DND-41 (cell line): ENCODE measurements around the gene SGCE.

Source experiments
- ATAC-seq: fragments of 200-7000 bp; cut with Tn5 transposase; 3 replicates; pipeline ENCODE4 v1.9.1; 2021; ENCODE audit warnings: low read depth; ENCODE audit not compliant: insufficient read depth
- DNase-seq: peaks from one replicate; pipeline ENCODE4 v3.0.0-alpha.2; 2020
- H2AFZ ChIP-seq: 2 replicates; pipeline ENCODE4 v1.6.0; 2012; ENCODE audit warnings: low read depth, low read length
- H3K27ac ChIP-seq: 2 replicates; pipeline ENCODE4 v1.5.1; 2012; ENCODE audit warnings: low read length, inconsistent platforms
- H3K27me3 ChIP-seq: fragments of 200-600 bp; sonication (generic); 2 replicates; pipeline ENCODE4 v1.6.0; 2012; ENCODE audit warnings: low read length, mild to moderate bottlenecking, inconsistent platforms; ENCODE audit not compliant: insufficient read depth, poor library complexity
- H3K36me3 ChIP-seq: 2 replicates; pipeline ENCODE4 v1.5.1; 2012; ENCODE audit warnings: low read length, inconsistent platforms; ENCODE audit not compliant: insufficient read depth
- H3K4me1 ChIP-seq: 2 replicates; pipeline ENCODE4 v1.5.1; 2012; ENCODE audit warnings: mild to moderate bottlenecking, low read length; ENCODE audit not compliant: insufficient read depth
- H3K4me2 ChIP-seq: 2 replicates; pipeline ENCODE4 v1.6.0; 2012; ENCODE audit warnings: mild to moderate bottlenecking, moderate library complexity, low read length, inconsistent platforms; ENCODE audit not compliant: insufficient read depth
- H3K4me3 ChIP-seq, 2 experiments: fragments of 200-600 bp in 1 of 2; shearing (Covaris generic) in 1 of 2; 2 replicates each; pipeline ENCODE4 v1.5.1; 2012 to 2016; ENCODE audit warnings: inconsistent platforms in 2 of 2, low read length in 2 of 2, mild to moderate bottlenecking in 2 of 2, low read depth in 1 of 2, moderate library complexity in 1 of 2
- H3K79me2 ChIP-seq: 2 replicates; pipeline ENCODE4 v1.6.0; 2012; ENCODE audit warnings: low read length, inconsistent platforms; ENCODE audit not compliant: insufficient read depth
- H3K9ac ChIP-seq: 2 replicates; pipeline ENCODE4 v1.6.0; 2012; ENCODE audit warnings: low read depth, mild to moderate bottlenecking, inconsistent platforms, low read length, moderate library complexity
- H3K9me3 ChIP-seq: 2 replicates; pipeline ENCODE4 v1.5.1; 2012; ENCODE audit warnings: low read length, moderate library complexity, mild to moderate bottlenecking, inconsistent platforms; ENCODE audit not compliant: insufficient read depth, severe bottlenecking
- H4K20me1 ChIP-seq: 2 replicates; pipeline ENCODE4 v1.6.0; 2012; ENCODE audit warnings: low read length; ENCODE audit not compliant: insufficient read depth
- CTCF ChIP-seq: IDR thresholded peaks from 2 replicates; pipeline ENCODE4 v1.5.1; 2012; ENCODE audit warnings: borderline replicate concordance, low read length, moderate library complexity, mild to moderate bottlenecking; ENCODE audit not compliant: poor library complexity, severe bottlenecking; ENCODE audit errors: extremely low read depth
- EZH2 ChIP-seq: IDR thresholded peaks from 3 replicates; pipeline ENCODE4 v1.6.1; 2012; ENCODE audit warnings: borderline replicate concordance, low read depth, mild to moderate bottlenecking, moderate library complexity, low read length, inconsistent platforms; ENCODE audit not compliant: severe bottlenecking

The SGCE gene

DNA sequence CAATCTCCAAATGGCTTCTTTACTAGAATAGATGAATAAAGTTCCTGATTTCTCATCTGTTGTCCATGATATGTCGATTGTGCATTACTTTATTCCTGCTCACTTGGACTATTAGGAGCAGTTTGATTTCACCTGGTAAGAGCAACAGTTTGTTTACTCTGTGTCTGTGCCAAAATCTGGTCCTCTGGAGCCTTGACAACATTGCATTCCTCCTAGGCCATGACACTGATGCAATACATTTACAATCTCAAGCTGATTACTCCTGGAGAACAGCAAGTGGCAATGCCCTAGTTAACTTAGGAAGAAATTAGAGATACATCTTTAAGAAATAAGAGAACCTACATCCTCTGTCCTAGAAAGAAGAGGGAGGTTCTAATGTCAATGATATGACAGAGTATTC is 71.8 kb downstream of the SGCE start:
- Histone ChIP-seq H3K79me2 (no peaks in the 10 kb centered on the region), H3K4me2 (no peak overlapping the region), H3K27me3 (no peaks in the 10 kb centered on the region), H3K36me3 (no peaks in the 10 kb centered on the region), H3K9me3 (no peaks in the 10 kb centered on the region), H3K4me3 (no peak overlapping the region), H4K20me1 (no peaks in the 10 kb centered on the region), H3K27ac (no peak overlapping the region), H3K4me1 (no peaks in the 10 kb centered on the region), H3K9ac (no peak overlapping the region), H2AFZ (no peak overlapping the region)
- no peak for DNase-seq
- no peak for TF ChIP-seq CTCF
- TF ChIP-seq EZH2: no peak
- ATAC-seq: no peak

DNA sequence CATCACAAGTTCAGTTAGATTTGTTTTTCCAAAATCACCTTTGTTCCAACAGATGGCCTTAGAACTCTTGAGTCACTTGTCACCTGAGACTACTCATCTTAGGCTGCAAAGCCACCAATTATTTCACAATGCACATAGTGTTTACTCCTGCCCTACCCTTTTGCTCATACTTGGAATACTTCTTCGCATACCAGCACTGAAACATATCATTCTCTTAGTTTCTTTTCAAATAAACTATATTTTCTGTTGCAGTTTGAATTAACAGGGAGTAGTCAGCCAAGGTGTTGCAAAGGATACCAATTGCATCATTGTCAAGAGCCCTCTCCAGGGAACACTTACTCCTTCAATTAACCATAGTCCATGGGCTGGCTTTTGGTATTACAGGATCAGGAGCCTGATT is 75.3 kb downstream of the SGCE start:
- no peaks in the 10 kb centered on the region for H3K4me1 ChIP-seq
- no peak overlapping the region for H3K4me2 ChIP-seq
- no peak overlapping the region for H3K9ac ChIP-seq

DNA sequence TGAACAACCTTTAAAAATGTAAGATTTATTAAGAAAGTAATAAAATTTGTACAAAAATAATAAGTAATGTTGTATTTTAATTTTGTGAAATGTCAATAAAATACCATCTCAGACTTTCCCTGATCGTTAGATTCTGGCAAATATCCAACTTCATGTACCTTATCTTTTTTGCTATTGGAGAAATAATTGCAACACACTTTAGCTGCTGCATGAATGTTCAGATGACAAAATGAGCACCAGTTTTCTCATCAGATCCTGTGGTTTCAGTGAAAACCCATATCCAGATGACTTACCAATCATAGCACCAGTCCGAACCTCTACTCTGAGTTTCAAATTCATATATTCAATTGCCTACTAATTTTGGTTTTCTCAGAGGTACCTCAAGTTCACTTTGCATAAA is 76.5 kb downstream of the SGCE start:
- no peaks in the 10 kb centered on the region for H3K27me3 ChIP-seq
- no peak for TF ChIP-seq CTCF
- no peak for TF ChIP-seq EZH2
- DNase-seq (no peak), ATAC-seq (no peak)
- no peaks in the 10 kb centered on the region for H3K79me2 ChIP-seq
- no peak overlapping the region for H3K4me3 ChIP-seq
- no peak overlapping the region for H3K9ac ChIP-seq
- no peak overlapping the region for H3K27ac ChIP-seq
- no peak overlapping the region for H2AFZ ChIP-seq
- peaks cover 3% of the 10 kb centered on the region; the same call in 1 of the 2 replicates for H3K36me3 ChIP-seq
- no peak overlapping the region for H3K4me2 ChIP-seq
- no peaks in the 10 kb centered on the region for H4K20me1 ChIP-seq
- H3K4me1 ChIP-seq: no peaks in the 10 kb centered on the region
- peaks cover 3% of the 10 kb centered on the region for H3K9me3 ChIP-seq

More for the DNA sequence above, 75.3 kb downstream of the SGCE start:
- H3K27me3 ChIP-seq: no peaks in the 10 kb centered on the region
- ATAC-seq (no peak), DNase-seq (no peak)
- H2AFZ ChIP-seq: no peak overlapping the region
- TF ChIP-seq CTCF: no peak
- TF ChIP-seq EZH2: no peak
- H4K20me1 ChIP-seq: no peaks in the 10 kb centered on the region
- peaks cover 3% of the 10 kb centered on the region; the same call in 1 of the 2 replicates for H3K36me3 ChIP-seq
- H3K4me3 ChIP-seq: no peak overlapping the region
- H3K9me3 ChIP-seq: no peaks in the 10 kb centered on the region
- H3K79me2 ChIP-seq: no peaks in the 10 kb centered on the region
- H3K27ac ChIP-seq: no peak overlapping the region

DNA sequence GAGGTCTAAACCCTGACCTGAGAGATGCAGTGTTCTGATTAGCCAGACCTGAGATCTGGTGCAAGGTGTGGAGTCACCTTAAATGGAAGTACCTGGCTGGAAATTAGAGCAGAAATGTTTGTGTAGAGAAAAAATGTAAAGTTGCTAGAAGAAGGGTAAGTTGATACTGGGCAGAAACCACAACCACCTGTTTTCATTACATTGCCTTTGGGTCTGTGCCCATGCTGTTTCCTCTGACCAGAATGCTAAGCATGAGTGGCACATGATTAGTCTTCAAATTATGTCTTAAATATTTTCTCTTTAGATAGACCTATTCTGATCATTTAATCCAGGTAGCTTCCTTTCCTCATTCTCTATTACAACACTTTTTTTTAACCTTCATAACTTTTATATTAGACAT is 77.3 kb downstream of the SGCE start:
- TF ChIP-seq CTCF (no peak), EZH2 (no peak)
- Histone ChIP-seq H4K20me1 (no peaks in the 10 kb centered on the region), H3K36me3 (peaks cover 3% of the 10 kb centered on the region; the same call in 1 of the 2 replicates), H3K9me3 (peaks cover 3% of the 10 kb centered on the region), H3K9ac (no peak overlapping the region), H3K4me2 (no peak overlapping the region), H3K4me3 (no peak overlapping the region), H2AFZ (no peak overlapping the region), H3K4me1 (no peaks in the 10 kb centered on the region), H3K79me2 (no peaks in the 10 kb centered on the region), H3K27ac (no peak overlapping the region), H3K27me3 (no peaks in the 10 kb centered on the region)
- DNase-seq (no peak), ATAC-seq (no peak)
